ENCODE data around the gene C1QTNF9.
A peak's percentile ranks its signal among the peaks of the same experiment; 100 is the strongest.
"Not testable (repeated sequence)": the region's sequence is repeated elsewhere in the genome, so short reads cannot be mapped to it uniquely, and the experiment has no call there.

The C1QTNF9 gene

GRCh38 chr13:24322470-24322869 is 13.1 kb downstream of the C1QTNF9 start:
- in situ Hi-C loops (cut with HindIII; ENCODE audit: low pct_unique_long_range_greater_than_20kb, low sequenced_read_pairs) = not testable (repeated sequence)
- peak in 1 of 2 experiments; percentile 9 for DNase-seq (ENCODE audit: low read depth in 1 of 2, low spot score in 1 of 2)

GRCh38 chr13:24323036-24323738 is 13.8 kb downstream of the C1QTNF9 start:
- TF ChIP-seq JUND (IDR thresholded peaks at IDR 0.05; ENCODE audit: low read depth) = no peak
- no peak for DNase-seq (ENCODE audit: low read depth in 1 of 2, low spot score in 1 of 2)
- in situ Hi-C loops (cut with HindIII; ENCODE audit: low pct_unique_long_range_greater_than_20kb, low sequenced_read_pairs) = no loop called here

DNA sequence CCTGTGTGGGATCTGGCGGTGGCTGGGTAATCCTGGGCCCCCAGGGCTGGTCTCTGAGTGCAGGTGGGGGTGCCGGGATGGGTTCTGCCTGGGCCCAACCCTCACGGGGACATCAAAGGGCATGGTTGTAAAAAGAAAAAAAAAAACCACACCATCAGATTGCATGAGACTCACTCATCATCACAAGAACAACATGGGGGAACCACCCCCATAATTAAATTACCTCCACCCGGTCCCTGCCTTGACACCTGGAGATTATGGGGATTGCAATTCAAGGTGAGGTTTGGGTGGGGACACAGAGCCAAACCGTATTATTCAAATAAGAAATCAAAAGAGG is 14.3 kb downstream of the C1QTNF9 start:
- DNase-seq (ENCODE audit: low read depth in 1 of 2, low spot score in 1 of 2) = no peak
- in situ Hi-C loops (cut with HindIII; ENCODE audit: low pct_unique_long_range_greater_than_20kb, low sequenced_read_pairs) = no loop called here
- TF ChIP-seq JUND (IDR thresholded peaks at IDR 0.05; ENCODE audit: low read depth) = no peak

DNA sequence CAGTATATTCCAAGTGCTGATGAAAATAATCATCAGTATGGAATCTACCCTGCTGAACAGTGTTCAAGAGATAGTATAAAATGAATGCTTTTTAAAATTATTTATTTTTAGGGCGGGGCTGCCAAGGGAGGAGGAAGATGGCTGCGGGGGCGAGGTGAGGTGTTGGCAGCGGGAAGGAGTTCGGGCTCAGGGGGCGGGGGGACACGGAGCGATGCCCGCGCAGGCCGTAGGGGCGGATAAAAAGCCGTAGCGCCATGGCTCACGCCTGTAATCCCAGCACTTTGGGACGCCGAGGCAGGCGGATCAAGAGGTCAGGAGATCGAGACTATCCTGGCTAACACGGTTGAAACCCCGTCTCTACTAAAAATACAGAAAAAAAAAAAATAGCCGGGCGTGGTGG is 18.2 kb downstream of the C1QTNF9 start:
- in situ Hi-C loops (cut with HindIII; ENCODE audit: low pct_unique_long_range_greater_than_20kb, low sequenced_read_pairs); DNase-seq (ENCODE audit: low read depth in 1 of 2, low spot score in 1 of 2): not testable (repeated sequence)

DNA sequence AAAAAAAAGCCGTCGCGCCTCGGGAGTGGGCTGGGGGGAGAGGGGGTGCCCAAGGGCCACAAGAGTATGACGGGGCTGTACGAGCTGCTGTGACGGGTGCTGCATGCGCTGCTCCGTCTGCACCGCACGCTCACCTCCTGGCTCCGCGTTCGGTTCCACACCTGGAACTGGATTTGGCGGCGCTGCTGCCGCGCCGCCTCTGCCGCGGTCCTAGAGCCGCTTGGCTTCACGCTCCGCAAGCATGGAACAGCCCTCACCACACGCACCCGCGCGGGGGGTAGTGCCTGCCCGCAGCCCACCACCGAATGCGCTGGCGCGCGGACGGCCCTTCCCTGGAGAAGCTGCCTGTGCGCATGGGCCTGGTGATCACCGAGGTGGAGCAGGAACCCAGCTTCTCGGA is 18.8 kb downstream of the C1QTNF9 start:
- TF ChIP-seq JUND (IDR thresholded peaks at IDR 0.05; ENCODE audit: low read depth) = no peak
- DNase-seq (ENCODE audit: low read depth in 1 of 2, low spot score in 1 of 2) = no peak
- in situ Hi-C loops (cut with HindIII; ENCODE audit: low pct_unique_long_range_greater_than_20kb, low sequenced_read_pairs) = no loop called here

DNA sequence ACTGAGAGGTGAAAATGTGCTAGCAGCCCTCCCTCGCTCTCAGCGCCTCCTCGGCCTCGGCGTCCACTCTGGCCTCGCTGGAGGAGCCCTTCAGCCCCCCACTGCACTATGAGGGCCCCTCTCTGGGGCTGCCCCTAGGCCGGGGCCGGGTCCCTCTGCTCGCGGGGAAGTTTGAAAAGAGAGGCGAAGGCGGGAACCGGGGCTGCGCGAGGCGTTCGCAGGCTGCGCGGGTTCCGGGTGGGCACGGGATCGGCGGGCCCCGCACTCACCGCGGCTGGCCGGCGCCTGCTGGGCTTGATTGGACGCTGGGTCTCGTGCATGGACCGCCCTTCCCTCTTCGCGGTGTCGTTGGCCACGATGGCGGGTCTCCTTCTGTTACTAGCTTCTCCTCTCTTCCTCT is 29.3 kb downstream of the C1QTNF9 start:
- no peak for TF ChIP-seq JUND (IDR thresholded peaks at IDR 0.05; ENCODE audit: low read depth)
- in situ Hi-C loops (cut with HindIII; ENCODE audit: low pct_unique_long_range_greater_than_20kb, low sequenced_read_pairs) = no loop called here
- DNase-seq (ENCODE audit: low read depth in 1 of 2, low spot score in 1 of 2) = no peak

DNA sequence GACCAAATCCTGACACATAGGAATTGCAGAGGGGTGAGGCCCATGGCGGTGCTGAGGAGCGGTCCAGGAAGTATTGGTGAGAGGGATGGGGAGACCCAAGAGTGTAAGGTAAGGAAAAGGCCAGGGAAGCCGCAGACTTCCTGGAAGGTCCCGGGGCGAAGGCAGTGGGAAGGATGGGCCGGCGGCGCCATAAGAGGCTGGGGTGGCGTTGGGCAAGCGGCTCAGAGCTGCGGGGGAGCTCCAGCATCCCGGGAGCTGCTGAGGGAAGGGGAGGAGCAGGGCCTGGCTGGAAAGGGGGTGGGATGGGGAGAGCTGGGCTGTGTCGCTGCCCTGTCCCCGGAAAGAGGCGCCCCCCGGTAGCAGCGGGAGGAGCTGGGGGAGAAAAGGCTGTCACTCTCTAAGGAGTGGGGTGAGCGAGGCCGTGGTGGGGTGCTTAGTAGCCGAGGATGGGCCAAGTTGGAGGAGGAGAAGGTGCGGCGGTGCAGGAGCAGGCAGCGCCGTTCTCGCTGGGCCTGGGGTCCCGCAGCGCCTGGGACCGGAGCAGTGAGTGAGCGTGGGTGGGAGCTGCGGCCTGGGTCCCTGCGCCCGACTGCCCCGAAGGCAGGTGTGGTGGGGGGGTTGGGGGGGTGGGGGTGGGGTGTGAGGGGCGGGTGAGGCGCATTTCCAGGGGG is 30.7 kb downstream of the C1QTNF9 start:
- in situ Hi-C loops (cut with HindIII; ENCODE audit: low pct_unique_long_range_greater_than_20kb, low sequenced_read_pairs) = no loop called here
- no peak for TF ChIP-seq JUND (IDR thresholded peaks at IDR 0.05; ENCODE audit: low read depth)
- no peak for DNase-seq (ENCODE audit: low read depth in 1 of 2, low spot score in 1 of 2)

- DNase-seq (ENCODE audit: low read depth in 1 of 2, low spot score in 1 of 2) = no peak
- no peak for TF ChIP-seq JUND (IDR thresholded peaks at IDR 0.05; ENCODE audit: low read depth)
- in situ Hi-C loops (cut with HindIII; ENCODE audit: low pct_unique_long_range_greater_than_20kb, low sequenced_read_pairs) = no loop called here
Measured at GRCh38 chr13:24340608-24340955, 31.2 kb downstream of the C1QTNF9 start.

- no peak for TF ChIP-seq JUND (IDR thresholded peaks at IDR 0.05; ENCODE audit: low read depth)
- DNase-seq (ENCODE audit: low read depth in 1 of 2, low spot score in 1 of 2) = no peak
- in situ Hi-C loops (cut with HindIII; ENCODE audit: low pct_unique_long_range_greater_than_20kb, low sequenced_read_pairs) = no loop called here
Measured at GRCh38 chr13:24341439-24341838, 32.1 kb downstream of the C1QTNF9 start.

DNA sequence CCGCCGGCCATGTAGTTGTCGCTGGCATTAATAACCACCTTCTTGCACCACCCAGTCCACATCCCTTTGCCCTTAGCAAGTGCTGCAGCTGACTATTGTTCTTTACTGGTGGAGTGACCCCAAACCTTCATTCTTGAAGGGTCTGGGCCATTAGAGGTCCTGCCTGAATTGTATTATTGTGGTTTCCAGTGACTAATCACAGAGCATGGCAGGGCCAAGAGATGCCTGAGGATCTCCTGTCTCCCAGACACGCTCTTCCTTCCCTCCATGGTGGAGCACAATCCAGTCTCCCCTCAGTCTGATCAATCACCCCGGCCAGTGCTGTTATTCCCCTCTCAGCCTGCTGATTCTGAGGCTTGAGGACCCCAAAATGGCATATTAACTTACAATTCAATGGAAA is 39.0 kb downstream of the C1QTNF9 start:
- no peak for DNase-seq (ENCODE audit: low read depth in 1 of 2, low spot score in 1 of 2)
- in situ Hi-C loops (cut with HindIII; ENCODE audit: low pct_unique_long_range_greater_than_20kb, low sequenced_read_pairs) = no loop called here
- no peak for TF ChIP-seq JUND (IDR thresholded peaks at IDR 0.05; ENCODE audit: low read depth)

DNA sequence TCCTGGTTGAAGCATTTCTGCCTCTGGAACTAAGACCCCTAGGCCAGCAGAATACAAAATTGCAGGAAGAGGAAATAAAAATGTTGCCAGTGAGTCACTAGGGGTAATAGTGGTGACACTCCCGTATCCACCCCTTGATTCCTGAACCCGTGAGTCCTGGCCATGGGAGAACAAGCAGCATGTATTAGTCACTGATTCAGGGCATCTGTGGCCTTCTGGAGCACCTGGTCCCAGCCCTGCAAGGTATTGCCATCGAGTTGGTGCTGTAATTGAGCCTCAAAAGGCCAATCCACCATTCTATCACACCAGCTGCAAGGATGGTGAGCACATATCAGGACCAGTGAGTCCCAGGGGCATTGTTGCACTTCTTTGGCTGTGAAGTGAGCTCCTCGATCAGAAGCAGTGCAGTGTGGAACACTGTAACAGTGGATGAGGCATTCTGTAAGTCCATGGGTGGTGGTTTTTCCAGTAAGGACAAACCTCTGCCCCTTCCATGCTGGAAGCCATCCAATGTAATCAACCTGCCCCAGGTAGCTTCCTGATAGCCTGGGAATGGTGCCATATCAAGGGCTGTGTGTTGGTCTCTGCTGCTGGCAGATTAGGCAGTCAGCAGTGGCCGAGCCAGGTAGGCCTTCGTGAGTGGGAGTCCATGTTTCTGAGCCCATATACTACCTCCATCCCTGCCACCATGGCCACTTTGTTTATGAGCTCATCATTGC is 39.6 kb downstream of the C1QTNF9 start:
- in situ Hi-C loops (cut with HindIII; ENCODE audit: low pct_unique_long_range_greater_than_20kb, low sequenced_read_pairs) = no loop called here
- no peak for DNase-seq (ENCODE audit: low read depth in 1 of 2, low spot score in 1 of 2)
- no peak for TF ChIP-seq JUND (IDR thresholded peaks at IDR 0.05; ENCODE audit: low read depth)

DNA sequence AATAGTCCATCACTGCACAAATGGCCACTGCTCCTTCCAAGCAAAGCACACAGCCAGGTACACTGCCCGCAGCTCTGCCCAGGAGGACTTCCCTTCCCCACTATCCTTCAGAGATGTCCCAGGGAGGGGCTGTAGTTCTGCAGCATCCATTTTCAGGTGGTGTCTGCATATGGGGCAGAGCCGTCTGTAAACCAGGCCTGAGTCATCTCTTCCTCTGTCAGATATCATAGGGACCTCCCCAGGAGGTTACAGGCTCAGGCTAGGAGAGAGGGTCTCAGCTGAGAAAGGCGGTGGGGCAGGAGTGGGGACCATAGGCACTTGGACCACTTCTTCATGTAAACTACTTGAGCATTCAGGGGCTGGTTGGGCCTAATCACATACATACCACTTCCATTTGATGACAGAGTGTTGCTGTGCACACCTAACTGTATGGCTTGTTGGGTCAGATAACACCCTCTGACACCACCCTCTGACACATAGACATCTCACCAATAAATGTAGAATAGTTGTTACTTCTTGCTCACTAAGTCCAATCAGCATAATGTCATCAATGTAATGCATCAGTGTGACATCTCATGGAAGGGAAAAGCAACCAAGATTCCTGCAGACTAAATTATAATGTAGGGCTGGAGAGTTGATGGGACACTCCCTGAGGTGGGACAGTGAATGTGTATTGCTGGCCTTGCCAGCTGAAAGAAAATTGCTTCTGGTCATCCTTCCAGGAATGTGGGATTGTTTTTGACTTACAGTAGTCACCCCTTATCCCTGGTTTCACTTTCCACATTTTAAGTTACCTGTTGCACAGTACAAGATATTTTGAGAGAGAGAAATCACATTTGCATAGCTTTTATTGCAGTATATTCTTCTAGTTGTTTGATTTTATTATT is 40.6 kb downstream of the C1QTNF9 start:
- DNase-seq (ENCODE audit: low read depth in 1 of 2, low spot score in 1 of 2); in situ Hi-C loops (cut with HindIII; ENCODE audit: low pct_unique_long_range_greater_than_20kb, low sequenced_read_pairs): not testable (repeated sequence)

GRCh38 chr13:24351423-24351822 is 42.0 kb downstream of the C1QTNF9 start:
- no peak for DNase-seq (ENCODE audit: low read depth in 1 of 2, low spot score in 1 of 2)
- in situ Hi-C loops (cut with HindIII; ENCODE audit: low pct_unique_long_range_greater_than_20kb, low sequenced_read_pairs) = no loop called here
- TF ChIP-seq JUND (IDR thresholded peaks at IDR 0.05; ENCODE audit: low read depth) = no peak

Data from T47D (cell line).